Common myeloid progenitor, CD34-positive (primary cell): ENCODE results near the gene C18orf63.

Experiments
- CTCF ChIA-PET: fragments of 350-600 bp; sonication (Branson Sonifier 250); formaldehyde crosslinking; loops from one replicate; lab custom pipeline; 2021; ENCODE audit warnings: antibody characterized with exemption; lab: Charles Lee
- POLR2A ChIA-PET: fragments of 350-600 bp; sonication (Branson Sonifier 250); formaldehyde crosslinking; loops from one replicate; lab custom pipeline; 2021; ENCODE audit warnings: antibody characterized with exemption; lab: Charles Lee
- DNase-seq, 3 donors: peaks; one replicate each; pipeline versions ENCODE4 v3.0.0 to v3.0.0-alpha.2; 2013
- H3K27ac ChIP-seq, 2 experiments: 1 replicate in 1 of 2; 2 replicates in 1 of 2; pipeline ENCODE4 v1.7.0; 2013; ENCODE audit warnings: inconsistent platforms in 2 of 2, low read length in 2 of 2, mild to moderate bottlenecking in 2 of 2, low read depth in 1 of 2, moderate library complexity in 1 of 2; ENCODE audit not compliant: severe bottlenecking in 2 of 2, insufficient read depth in 1 of 2, poor library complexity in 1 of 2
- H3K27me3 ChIP-seq, 5 experiments: replicated peaks in 2 of 5; 1 replicate in 3 of 5; 2 replicates in 2 of 5; pipeline versions ENCODE4 v1.6.1 to v1.7.0; 2013; ENCODE audit warnings: low read length in 4 of 5, mild to moderate bottlenecking in 2 of 5, moderate library complexity in 2 of 5, inconsistent platforms in 1 of 5; ENCODE audit not compliant: insufficient read depth in 5 of 5, control insufficient read depth in 4 of 5
- H3K36me3 ChIP-seq, 4 experiments: 1 replicate in 2 of 4; 2 replicates in 2 of 4; pipeline versions ENCODE4 v1.6.1 to v1.7.0; 2013; ENCODE audit warnings: low read length in 3 of 4, control low read depth in 1 of 4, mild to moderate bottlenecking in 1 of 4; ENCODE audit not compliant: control insufficient read depth in 4 of 4, insufficient read depth in 4 of 4
- H3K4me1 ChIP-seq, 4 experiments: 1 replicate in 3 of 4; 2 replicates in 1 of 4; pipeline versions ENCODE4 v1.6.1 to v1.7.1; 2013; ENCODE audit warnings: low read length in 3 of 4, mild to moderate bottlenecking in 3 of 4, control low read depth in 1 of 4, inconsistent platforms in 1 of 4, moderate library complexity in 1 of 4; ENCODE audit not compliant: control insufficient read depth in 4 of 4, insufficient read depth in 4 of 4; ENCODE audit errors: control extremely low read depth in 1 of 4
- H3K4me3 ChIP-seq, 7 experiments: 1 replicate in 4 of 7; 2 replicates in 3 of 7; pipeline versions ENCODE4 v1.5.1 to v1.7.0; 2013; ENCODE audit warnings: mild to moderate bottlenecking in 7 of 7, low read length in 6 of 7, moderate library complexity in 6 of 7, inconsistent platforms in 2 of 7, low read depth in 2 of 7, control low read depth in 1 of 7; ENCODE audit not compliant: insufficient read depth in 4 of 7, control insufficient read depth in 1 of 7; ENCODE audit errors: extremely low read depth in 1 of 7
- H3K9me3 ChIP-seq, 5 experiments: 1 replicate in 4 of 5; 2 replicates in 1 of 5; pipeline versions ENCODE4 v1.6.1 to v1.7.1; 2013; ENCODE audit warnings: low read length in 4 of 5, mild to moderate bottlenecking in 2 of 5, inconsistent platforms in 1 of 5, low read depth in 1 of 5, moderate library complexity in 1 of 5; ENCODE audit not compliant: control insufficient read depth in 4 of 5, insufficient read depth in 2 of 5; ENCODE audit errors: control extremely low read depth in 1 of 5
- WGBS: methylation state at CpG from one replicate; pipeline ENCODE4 v1.1.5; 2013; ENCODE audit not compliant: insufficient coverage; 5-methylcytosine and 5-hydroxymethylcytosine counted together

The C18orf63 gene

DNA sequence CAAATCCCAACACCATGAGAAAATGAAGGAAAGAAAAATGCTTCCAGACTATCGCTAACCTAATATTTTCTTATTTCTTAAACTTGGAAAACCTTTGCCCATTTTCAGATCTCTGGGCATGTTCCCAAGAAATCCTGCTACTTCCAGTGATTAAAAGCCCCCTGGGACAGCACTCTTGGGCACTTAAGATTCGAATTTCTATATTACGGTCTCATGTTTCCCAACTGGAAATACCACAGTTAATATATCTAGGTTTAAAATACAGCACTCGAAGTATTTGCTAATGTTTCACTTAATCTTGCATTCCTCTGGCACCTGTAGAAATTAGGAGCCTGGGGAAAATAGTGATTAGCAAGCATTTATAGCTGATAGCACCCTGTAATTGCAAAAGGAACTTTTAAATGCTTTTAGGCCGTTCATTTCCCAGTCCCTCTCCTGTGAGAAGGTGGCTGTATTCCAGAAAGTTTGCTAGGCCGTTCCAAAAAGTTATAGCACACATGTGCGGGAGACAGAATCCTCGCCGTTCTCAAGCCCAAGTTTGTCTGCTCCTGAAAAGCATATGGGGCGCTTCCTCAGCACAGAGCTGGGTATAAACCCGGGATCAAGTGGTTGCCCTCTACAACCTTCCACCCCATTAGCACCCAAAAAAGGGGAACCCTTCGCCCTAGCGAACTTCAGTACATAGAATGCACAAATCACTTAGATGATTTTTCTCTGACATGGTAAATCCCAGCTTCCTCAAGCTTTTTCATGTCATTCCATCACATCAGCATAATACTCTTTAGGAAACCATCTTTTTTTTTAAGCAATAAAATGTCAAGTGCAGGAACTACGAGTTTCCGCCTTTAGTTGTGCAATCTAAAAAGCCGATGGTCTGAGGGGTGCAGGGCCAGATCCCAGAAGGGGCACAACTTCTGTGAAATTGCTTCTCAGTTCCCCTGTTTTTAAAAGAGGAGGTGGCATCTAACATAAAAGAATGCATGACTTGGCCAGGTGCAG is 80.8 kb downstream of the C18orf63 start:
- peak; percentile 32 to 63 (median 61) for DNase-seq
- Histone ChIP-seq H3K36me3 (no peaks in the 10 kb centered on the region), H3K27me3 (peaks cover 0 to 5% (median 3%) of the 10 kb centered on the region in 5 experiments), H3K9me3 (no peaks in the 10 kb centered on the region), H3K27ac (no peak overlapping the region), H3K4me3 (peak overlapping the region in 2 of 7 experiments; percentile 20 to 33), H3K4me1 (peaks cover 10 to 50% (median 18%) of the 10 kb centered on the region in 4 experiments)
- POLR2A ChIA-PET = no interaction called here
- WGBS = 63% methylated on average over 11 of the region's 16 CpGs
- CTCF ChIA-PET = no interaction called here

DNA sequence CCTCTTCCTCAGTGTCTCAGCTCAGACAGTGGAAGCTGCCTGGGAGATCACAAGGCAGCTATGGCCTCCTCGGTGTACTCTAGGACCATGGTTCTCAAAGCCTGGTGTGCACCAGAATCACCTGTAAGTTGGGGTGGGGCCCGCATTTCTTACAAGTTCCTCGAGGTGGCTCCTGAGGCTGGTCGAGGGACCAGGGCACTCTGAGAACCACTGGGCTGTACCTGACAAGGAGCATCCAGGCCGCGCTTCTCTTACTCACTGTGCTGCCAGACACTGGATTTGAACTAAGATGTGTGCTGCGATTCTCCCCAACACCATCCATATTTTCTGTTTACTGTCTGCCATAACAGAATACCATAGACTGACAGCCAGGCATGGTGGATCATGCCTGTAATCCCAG is 81.9 kb downstream of the C18orf63 start:
- no peak for DNase-seq
- WGBS = 91% methylated on average over 6 of the region's 7 CpGs
- POLR2A ChIA-PET = no interaction called here

DNA sequence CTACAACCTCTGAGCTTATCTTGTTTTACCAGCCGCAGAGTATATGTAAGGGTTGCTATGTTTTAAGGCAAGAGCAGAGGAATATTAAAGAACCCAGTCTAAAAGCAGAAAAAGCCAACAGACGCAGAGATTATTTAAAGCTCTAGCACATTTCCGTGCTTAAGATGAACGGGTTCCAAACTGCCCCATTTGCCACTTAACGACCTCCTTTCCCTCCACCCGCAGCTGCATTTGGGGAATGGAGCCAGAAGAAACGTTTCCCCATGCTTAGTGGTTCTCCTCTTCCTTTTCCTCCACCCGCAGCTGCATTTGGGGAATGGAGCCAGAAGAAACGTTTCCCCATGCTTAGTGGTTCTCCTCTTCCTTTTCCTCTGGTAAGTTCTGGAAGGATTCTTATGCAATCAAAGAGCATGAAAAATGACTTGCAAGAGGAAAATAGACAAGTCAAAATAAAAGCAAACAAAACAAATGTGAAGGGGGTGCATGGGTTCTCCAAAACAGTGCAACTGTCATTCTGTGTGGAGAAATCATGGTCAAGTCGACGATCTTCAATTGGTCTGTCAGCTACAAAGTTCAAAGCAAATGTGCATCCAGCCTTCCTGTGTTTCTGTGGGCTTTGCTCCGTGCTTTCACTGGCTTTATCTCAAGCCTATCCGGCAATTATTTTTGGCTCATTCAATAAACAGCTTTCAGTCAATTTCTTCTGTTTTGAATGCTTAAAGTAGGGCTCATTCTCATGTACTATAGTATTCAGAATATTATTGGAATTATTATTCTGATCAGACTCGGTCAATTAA is 83.7 kb downstream of the C18orf63 start:
- Histone ChIP-seq H3K4me3 (peak overlapping the region in 2 of 7 experiments; percentile 41 to 50), H3K4me1 (peaks cover 10 to 60% (median 21%) of the 10 kb centered on the region in 4 experiments)
- CTCF ChIA-PET = interaction anchor here (0.8 to 1.5 kb wide), 7 partner anchors 10 to 94 kb away, joined by 3 to 6 read pairs (median 3); no protein-coding TSS in a partner anchor

More for the DNA sequence above, 81.9 kb downstream of the C18orf63 start:
- H3K9me3 ChIP-seq = no peaks in the 10 kb centered on the region
- peaks cover 0 to 5% (median 3%) of the 10 kb centered on the region in 5 experiments for H3K27me3 ChIP-seq
- no peak overlapping the region for H3K4me3 ChIP-seq
- H3K4me1 ChIP-seq = peaks cover 10 to 55% (median 19%) of the 10 kb centered on the region in 4 experiments
- H3K27ac ChIP-seq = no peak overlapping the region
- no peaks in the 10 kb centered on the region for H3K36me3 ChIP-seq
- CTCF ChIA-PET = no interaction called here

DNA sequence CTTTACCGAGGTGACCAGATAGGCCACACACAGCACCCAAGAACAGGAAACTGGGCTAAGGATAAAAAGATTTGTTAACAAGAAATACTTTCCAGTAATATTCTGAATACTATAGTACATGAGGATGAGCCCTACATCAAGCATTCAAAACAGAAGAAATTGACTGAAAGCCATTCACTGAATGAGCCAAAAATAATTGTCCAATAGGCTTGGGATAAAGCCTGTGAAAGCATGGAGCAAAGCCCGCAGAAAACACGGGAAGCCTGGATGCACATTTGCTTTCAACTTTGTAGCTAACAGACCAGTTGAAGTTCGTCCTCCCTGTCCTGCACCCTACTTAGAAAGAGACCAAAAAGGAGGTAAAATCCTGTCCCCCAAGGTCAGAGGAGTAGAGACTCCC is 85.2 kb downstream of the C18orf63 start:
- Histone ChIP-seq H3K36me3 (no peaks in the 10 kb centered on the region), H3K4me1 (peaks cover 10 to 60% (median 21%) of the 10 kb centered on the region in 4 experiments), H3K4me3 (no peak overlapping the region), H3K27me3 (no peaks in the 10 kb centered on the region), H3K9me3 (no peaks in the 10 kb centered on the region), H3K27ac (no peak overlapping the region)
- CTCF ChIA-PET = interaction anchor here (1.7 kb wide), 1 partner anchor 53 kb away, joined by 3 read pairs; no protein-coding TSS in a partner anchor
- WGBS = 94% methylated on average over 3 of the region's 4 CpGs
- POLR2A ChIA-PET = interaction anchor here (0.7 kb wide), 1 partner anchor 11 kb away, joined by 3 read pairs; no protein-coding TSS in a partner anchor
- no peak for DNase-seq

More for the DNA sequence above, 83.7 kb downstream of the C18orf63 start:
- DNase-seq = peak; percentile 17 to 74 (median 61)
- 10% methylated on average over 9 of the region's 14 CpGs for WGBS
- POLR2A ChIA-PET = no interaction called here
- H3K27me3 ChIP-seq = peaks cover 0 to 1% (median 0%) of the 10 kb centered on the region in 5 experiments
- H3K9me3 ChIP-seq = no peaks in the 10 kb centered on the region
- no peak overlapping the region for H3K27ac ChIP-seq
- H3K36me3 ChIP-seq = no peaks in the 10 kb centered on the region

DNA sequence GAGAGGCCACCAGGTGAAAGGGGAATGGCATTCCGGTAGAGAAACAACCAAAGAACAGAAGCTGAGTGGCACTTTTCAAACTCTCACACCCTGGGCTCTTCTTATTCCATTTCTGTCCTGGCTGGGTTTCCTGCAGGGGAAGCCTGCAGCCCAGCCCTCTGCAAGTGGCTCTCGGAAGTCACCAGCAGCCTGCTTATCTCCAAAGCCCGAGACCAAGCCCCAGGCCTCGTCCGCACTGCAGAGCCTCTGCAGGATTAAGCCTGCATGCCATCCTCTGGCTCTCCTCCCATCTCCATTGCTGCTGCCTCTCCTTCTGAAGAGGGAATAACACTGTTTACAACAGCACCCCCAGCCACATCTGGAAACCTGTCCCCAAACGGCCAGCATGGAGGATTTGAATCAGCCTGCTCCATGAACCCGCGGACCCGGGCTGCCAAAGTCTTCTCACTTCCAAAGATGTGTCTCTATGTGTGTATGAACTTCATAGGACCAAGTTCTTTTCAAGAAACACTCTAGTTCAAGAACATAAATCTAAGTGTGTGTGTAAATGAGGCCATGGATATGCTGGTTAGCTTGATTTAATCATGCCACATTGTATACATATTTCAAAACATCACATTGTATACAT is 87.3 kb downstream of the C18orf63 start:
- H3K4me3 ChIP-seq = peak overlapping the region in 1 of 7 experiments; percentile 52
- CTCF ChIA-PET = interaction anchor here (1.1 kb wide), 1 partner anchor 14 kb away, joined by 3 read pairs; no protein-coding TSS in a partner anchor
- POLR2A ChIA-PET = no interaction called here
- peaks cover 10 to 45% (median 19%) of the 10 kb centered on the region in 4 experiments for H3K4me1 ChIP-seq
- H3K27ac ChIP-seq = no peak overlapping the region
- peaks cover 0 to 1% (median 0%) of the 10 kb centered on the region in 5 experiments for H3K9me3 ChIP-seq
- H3K36me3 ChIP-seq = no peaks in the 10 kb centered on the region
- no peaks in the 10 kb centered on the region for H3K27me3 ChIP-seq
- WGBS = 60% methylated on average over 3 of the region's 9 CpGs
- peak; percentile 23 to 54 (median 51) for DNase-seq

DNA sequence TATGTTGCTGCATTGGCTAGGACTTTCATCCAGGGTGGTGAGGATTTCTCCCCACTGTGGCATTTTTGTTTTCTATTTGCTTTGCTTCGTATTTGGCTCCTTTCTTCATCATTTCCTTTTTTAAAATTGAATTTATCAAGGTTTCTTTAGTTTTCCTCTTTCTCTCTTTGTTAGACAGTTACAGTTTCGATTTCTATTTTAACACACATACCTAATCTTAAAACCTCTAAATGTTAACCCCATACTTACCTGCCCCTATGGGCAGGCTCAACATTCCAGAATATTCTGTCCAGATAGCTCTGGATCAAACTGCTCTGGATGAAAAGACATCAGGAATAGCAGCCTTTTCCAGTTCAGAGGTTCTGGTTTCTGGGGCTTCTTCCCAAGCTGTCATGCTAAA is 92.2 kb downstream of the C18orf63 start:
- H3K4me3 ChIP-seq = no peak overlapping the region

More for the DNA sequence above, 92.2 kb downstream of the C18orf63 start:
- ChIA-PET CTCF (no interaction called here), POLR2A (no interaction called here)
- Histone ChIP-seq H3K4me1 (peaks cover 0 to 6% (median under 1%) of the 10 kb centered on the region in 4 experiments), H3K9me3 (peaks cover 0 to 1% (median 0%) of the 10 kb centered on the region in 5 experiments), H3K27me3 (no peaks in the 10 kb centered on the region), H3K27ac (no peak overlapping the region), H3K36me3 (no peaks in the 10 kb centered on the region)
- no peak for DNase-seq
- WGBS = 20% methylated on average over 1 of the region's 2 CpGs
